GDM1 (cell line): ENCODE data around the gene UGCG.
"Not testable (repeated sequence)": the region's sequence is repeated elsewhere in the genome, so short reads cannot be mapped to it uniquely, and the experiment has no call there.

Experiments
- DNase-seq: peaks from one replicate; lab custom pipeline; 2025; lab: John Stamatoyannopoulos, UW

Gene UGCG

GRCh38 chr9:111890867-111891266, 5.7 kb upstream of the UGCG start:
- not testable (repeated sequence) for DNase-seq

GRCh38 chr9:111891910-111892499, 4.6 kb upstream of the UGCG start:
- no peak for DNase-seq

- DNase-seq, result no peak
Measured at GRCh38 chr9:111896942-111897600, 457 bp downstream of the UGCG start.

- no peak for DNase-seq
Measured at GRCh38 chr9:111897601-111898137, 1.1 kb downstream of the UGCG start.

- DNase-seq, result no peak
Measured at GRCh38 chr9:111898331-111899096, 1.9 kb downstream of the UGCG start.

- DNase-seq, result no peak
Measured at GRCh38 chr9:111900151-111900857, 3.7 kb downstream of the UGCG start.

GRCh38 chr9:111900858-111901612, 4.4 kb downstream of the UGCG start:
- no peak for DNase-seq

GRCh38 chr9:111902391-111903139, 6.0 kb downstream of the UGCG start:
- no peak for DNase-seq

GRCh38 chr9:111903535-111903934, 6.9 kb downstream of the UGCG start:
- not testable (repeated sequence) for DNase-seq

- no peak for DNase-seq
Measured at GRCh38 chr9:111904026-111904425, 7.4 kb downstream of the UGCG start.

GRCh38 chr9:111904891-111905291, 8.3 kb downstream of the UGCG start:
- DNase-seq, result no peak

GRCh38 chr9:111907147-111907546, 10.5 kb downstream of the UGCG start:
- DNase-seq, result no peak

- DNase-seq, result no peak
Measured at GRCh38 chr9:111909444-111909843, 12.8 kb downstream of the UGCG start.

GRCh38 chr9:111910428-111910827, 13.8 kb downstream of the UGCG start:
- no peak for DNase-seq

GRCh38 chr9:111913159-111913558, 16.5 kb downstream of the UGCG start:
- DNase-seq, result no peak

GRCh38 chr9:111914749-111915424, 18.3 kb downstream of the UGCG start:
- no peak for DNase-seq

- DNase-seq, result no peak
Measured at GRCh38 chr9:111915425-111915758, 18.8 kb downstream of the UGCG start.

- DNase-seq, result no peak
Measured at GRCh38 chr9:111916234-111916645, 19.6 kb downstream of the UGCG start.

- no peak for DNase-seq
Measured at GRCh38 chr9:111917201-111917600, 20.6 kb downstream of the UGCG start.

- DNase-seq, result no peak
Measured at GRCh38 chr9:111917980-111918379, 21.4 kb downstream of the UGCG start.
